Nephron progenitor cell (in vitro differentiated cells): Measurements from ENCODE around the gene TIAM2.
A peak's percentile ranks its signal among the peaks of the same experiment; 100 is the strongest.

Source experiments
- DNase-seq: peaks from one replicate; pipeline ENCODE4 v3.0.0; 2021
- H3K27ac Mint-ChIP-seq: 2 replicates; pipeline ENCODE4 v1.8.0; 2021; ENCODE audit warnings: mild to moderate bottlenecking, moderate library complexity, mixed read lengths
- H3K27me3 Mint-ChIP-seq: 2 replicates; pipeline ENCODE4 v1.8.0; 2021; ENCODE audit warnings: mild to moderate bottlenecking, low read depth, mixed read lengths; ENCODE audit not compliant: poor library complexity
- H3K36me3 Mint-ChIP-seq: 2 replicates; pipeline ENCODE4 v1.8.0; 2021; ENCODE audit warnings: low read depth, mixed read lengths
- H3K4me1 Mint-ChIP-seq: 2 replicates; pipeline ENCODE4 v1.8.0; 2021; ENCODE audit warnings: mixed read lengths
- H3K4me3 Mint-ChIP-seq: 2 replicates; pipeline ENCODE4 v1.8.0; 2021; ENCODE audit warnings: mild to moderate bottlenecking, moderate library complexity, mixed read lengths
- H3K9me3 Mint-ChIP-seq: 2 replicates; pipeline ENCODE4 v1.8.0; 2021; ENCODE audit warnings: mild to moderate bottlenecking, moderate library complexity, mixed read lengths
- CTCF ChIP-seq: fragments of 200-600 bp; sonication (generic); IDR thresholded peaks from 2 replicates; pipeline ENCODE4 v1.5.0; 2021; ENCODE audit warnings: antibody characterized with exemption

TIAM2 gene

GRCh38 chr6:155171109-155171746 is 176.1 kb downstream of the TIAM2 start:
- no peak for TF ChIP-seq CTCF
- H3K4me1 Mint-ChIP-seq, result peaks cover 13% of the 10 kb centered on the region
- no peak overlapping the region for H3K4me3 Mint-ChIP-seq
- no peaks in the 10 kb centered on the region for H3K27me3 Mint-ChIP-seq
- H3K27ac Mint-ChIP-seq, result no peak overlapping the region
- DNase-seq, result no peak
- no peaks in the 10 kb centered on the region for H3K9me3 Mint-ChIP-seq
- no peaks in the 10 kb centered on the region for H3K36me3 Mint-ChIP-seq

- Mint-ChIP-seq H3K4me3 (no peak overlapping the region), H3K9me3 (no peaks in the 10 kb centered on the region), H3K27ac (no peak overlapping the region)
Measured at GRCh38 chr6:155171747-155172449, 176.8 kb downstream of the TIAM2 start.

GRCh38 chr6:155173488-155173887 is 178.4 kb downstream of the TIAM2 start:
- Mint-ChIP-seq H3K4me3 (no peak overlapping the region), H3K27ac (no peak overlapping the region), H3K27me3 (no peaks in the 10 kb centered on the region), H3K4me1 (peaks cover 13% of the 10 kb centered on the region), H3K36me3 (no peaks in the 10 kb centered on the region), H3K9me3 (no peaks in the 10 kb centered on the region)
- DNase-seq, result no peak
- TF ChIP-seq CTCF, result no peak

More at GRCh38 chr6:155171747-155172449, 176.8 kb downstream of the TIAM2 start:
- no peak for DNase-seq
- peaks cover 13% of the 10 kb centered on the region for H3K4me1 Mint-ChIP-seq
- no peak for TF ChIP-seq CTCF
- no peaks in the 10 kb centered on the region for H3K36me3 Mint-ChIP-seq
- H3K27me3 Mint-ChIP-seq, result no peaks in the 10 kb centered on the region

- no peaks in the 10 kb centered on the region for H3K36me3 Mint-ChIP-seq
- no peaks in the 10 kb centered on the region for H3K27me3 Mint-ChIP-seq
- peaks cover 13% of the 10 kb centered on the region for H3K4me1 Mint-ChIP-seq
- H3K4me3 Mint-ChIP-seq, result no peak overlapping the region
- no peaks in the 10 kb centered on the region for H3K9me3 Mint-ChIP-seq
- peak; percentile 55 for TF ChIP-seq CTCF
- H3K27ac Mint-ChIP-seq, result no peak overlapping the region
- peak; percentile 46 for DNase-seq
Measured at GRCh38 chr6:155174576-155175211, 179.6 kb downstream of the TIAM2 start.

- peak; percentile 71 for TF ChIP-seq CTCF
- no peaks in the 10 kb centered on the region for H3K36me3 Mint-ChIP-seq
- peaks cover 13% of the 10 kb centered on the region for H3K4me1 Mint-ChIP-seq
- no peaks in the 10 kb centered on the region for H3K9me3 Mint-ChIP-seq
- DNase-seq, result peak; percentile 38
- no peaks in the 10 kb centered on the region for H3K27me3 Mint-ChIP-seq
- H3K4me3 Mint-ChIP-seq, result no peak overlapping the region
- no peak overlapping the region for H3K27ac Mint-ChIP-seq
Measured at GRCh38 chr6:155177363-155177961, 182.3 kb downstream of the TIAM2 start.
